Body of pancreas (tissue), 4 donors: ENCODE measurements around the gene SLC4A5.

Experiments
- CTCF ChIP-seq, 7 experiments: fragments of 450-650 bp in 4 of 7; fragments of 200-600 bp in 3 of 7; sonication (generic) in 3 of 7; IDR thresholded peaks; one replicate each; pipeline ENCODE4 v1.5.1; 2016 to 2019; ENCODE audit warnings: antibody characterized with exemption in 7 of 7
- POLR2A ChIP-seq, 3 donors: fragments of 450-650 bp; IDR thresholded peaks; one replicate each; pipeline ENCODE4 v1.6.1; 2016; ENCODE audit warnings: antibody characterized with exemption in 3 of 3, mild to moderate bottlenecking in 2 of 3

- TF ChIP-seq CTCF (IDR thresholded peaks at IDR 0.05) (no peak), POLR2A (IDR thresholded peaks at IDR 0.05) (no peak)
Measured at GRCh38 chr2:74328573-74328972, 14.6 kb downstream of the SLC4A5 start.
